Keratinocyte (primary cell): ENCODE data around the gene NAA25.

ENCODE experiments used
- EZH2 ChIP-seq: IDR thresholded peaks from one replicate; pipeline ENCODE4 v1.6.1; 2012; ENCODE audit warnings: inconsistent platforms, mild to moderate bottlenecking, low read length, moderate library complexity
- TF ChIP-seq, protein P1 (sequence below), 3 experiments: IDR thresholded peaks in 1 of 3; conservative IDR thresholded peaks in 1 of 3; optimal IDR thresholded peaks in 1 of 3; 2 replicates in 2 of 3; 3 replicates in 1 of 3; pipeline versions ENCODE3 to v1.5.1; 2011; ENCODE audit warnings: low read length in 3 of 3, mild to moderate bottlenecking in 3 of 3, moderate library complexity in 2 of 3, control low read depth in 1 of 3, inconsistent platforms in 1 of 3; ENCODE audit not compliant: insufficient read depth in 2 of 3; ENCODE audit errors: extremely low read depth in 1 of 3

DNA sequence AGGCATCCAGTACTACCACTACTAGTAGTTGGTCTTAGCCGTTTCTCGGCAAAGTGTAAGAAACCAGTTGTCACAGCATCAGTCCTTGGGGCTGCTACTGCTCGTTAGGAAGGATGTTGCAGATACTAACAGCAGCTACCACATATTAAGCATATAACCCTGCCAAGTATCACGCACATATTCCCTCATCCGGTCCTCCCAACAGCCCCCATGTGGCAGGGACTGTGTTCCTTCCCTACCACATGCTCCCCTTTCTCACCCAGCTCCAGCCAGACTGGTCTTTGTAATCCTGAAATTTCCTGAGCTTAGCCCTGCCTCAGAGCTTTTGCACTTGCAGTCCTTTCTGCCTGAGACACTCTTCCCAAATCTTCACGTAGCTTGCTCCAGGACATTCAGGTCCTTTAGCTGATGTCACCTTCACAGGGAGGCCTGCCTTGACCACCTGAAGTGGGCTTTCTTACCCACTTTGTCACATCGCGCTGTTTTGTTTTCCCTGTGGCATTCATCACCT, 87.6 kb downstream of the NAA25 start:
- no peak for TF ChIP-seq EZH2
- TF ChIP-seq, protein P1, sequence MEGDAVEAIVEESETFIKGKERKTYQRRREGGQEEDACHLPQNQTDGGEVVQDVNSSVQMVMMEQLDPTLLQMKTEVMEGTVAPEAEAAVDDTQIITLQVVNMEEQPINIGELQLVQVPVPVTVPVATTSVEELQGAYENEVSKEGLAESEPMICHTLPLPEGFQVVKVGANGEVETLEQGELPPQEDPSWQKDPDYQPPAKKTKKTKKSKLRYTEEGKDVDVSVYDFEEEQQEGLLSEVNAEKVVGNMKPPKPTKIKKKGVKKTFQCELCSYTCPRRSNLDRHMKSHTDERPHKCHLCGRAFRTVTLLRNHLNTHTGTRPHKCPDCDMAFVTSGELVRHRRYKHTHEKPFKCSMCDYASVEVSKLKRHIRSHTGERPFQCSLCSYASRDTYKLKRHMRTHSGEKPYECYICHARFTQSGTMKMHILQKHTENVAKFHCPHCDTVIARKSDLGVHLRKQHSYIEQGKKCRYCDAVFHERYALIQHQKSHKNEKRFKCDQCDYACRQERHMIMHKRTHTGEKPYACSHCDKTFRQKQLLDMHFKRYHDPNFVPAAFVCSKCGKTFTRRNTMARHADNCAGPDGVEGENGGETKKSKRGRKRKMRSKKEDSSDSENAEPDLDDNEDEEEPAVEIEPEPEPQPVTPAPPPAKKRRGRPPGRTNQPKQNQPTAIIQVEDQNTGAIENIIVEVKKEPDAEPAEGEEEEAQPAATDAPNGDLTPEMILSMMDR (optimal IDR thresholded peaks at IDR 0.05 in 1 of 3, IDR thresholded peaks at IDR 0.05 in 1 of 3, conservative IDR thresholded peaks at IDR 0.05 in 1 of 3; ENCODE audit: extremely low read depth in 1 of 3, insufficient read depth in 2 of 3, low read length in 3 of 3): no peak
